Esophagus (tissue), 2 donors: Measurements from ENCODE around the gene LMNTD2. TPM values are rescaled to one million over a fixed set of nuclear protein-coding genes. Genes with fewer than 3 reads are reported as not detected.
A peak's percentile ranks its signal among the peaks of the same experiment; 100 is the strongest.
"Not testable (repeated sequence)": the region's sequence is repeated elsewhere in the genome, so short reads cannot be mapped to it uniquely, and the experiment has no call there.

Experiments
- H3K27ac ChIP-seq, 2 donors: one replicate each; pipeline ENCODE4 v1.5.1; 2013; ENCODE audit warnings: low read depth in 2 of 2, mild to moderate bottlenecking in 2 of 2, inconsistent platforms in 1 of 2, low read length in 1 of 2, moderate library complexity in 1 of 2
- H3K27me3 ChIP-seq, 2 donors: one replicate each; pipeline ENCODE4 v1.6.1; 2013; ENCODE audit warnings: low read length in 2 of 2, control low read depth in 1 of 2, mild to moderate bottlenecking in 1 of 2; ENCODE audit not compliant: insufficient read depth in 2 of 2, control insufficient read depth in 1 of 2
- H3K36me3 ChIP-seq, 2 donors: one replicate each; pipeline ENCODE4 v1.6.1; 2013; ENCODE audit warnings: low read length in 1 of 2; ENCODE audit not compliant: control insufficient read depth in 2 of 2, insufficient read depth in 2 of 2
- H3K4me1 ChIP-seq, 2 donors: one replicate each; pipeline ENCODE4 v1.6.1; 2013; ENCODE audit warnings: low read length in 1 of 2; ENCODE audit not compliant: control insufficient read depth in 2 of 2, insufficient read depth in 2 of 2
- H3K4me3 ChIP-seq, 2 donors: one replicate each; pipeline ENCODE4 v1.5.1; 2013; ENCODE audit warnings: low read length in 2 of 2, mild to moderate bottlenecking in 2 of 2, low read depth in 1 of 2, moderate library complexity in 1 of 2
- H3K9me3 ChIP-seq, 2 donors: one replicate each; pipeline ENCODE4 v1.6.1; 2013; ENCODE audit warnings: mild to moderate bottlenecking in 2 of 2, low read depth in 1 of 2, low read length in 1 of 2, moderate library complexity in 1 of 2; ENCODE audit not compliant: control insufficient read depth in 2 of 2, insufficient read depth in 1 of 2
- WGBS, 2 donors: extraction: QIAGEN DNeasy Blood & Tissue Kit; methylation state at CpG; one replicate each; pipeline ENCODE4 v1.1.7; 2013; 5-methylcytosine and 5-hydroxymethylcytosine counted together
- polyA plus RNA-seq, 2 donors: library from polyadenylated mRNA; stranded (reverse); fragments of 200-250 nt; gene quantifications; one replicate each; pipeline ENCODE4 v1.2.3, GENCODE V29; 2013
- donor health status: healthy with polysubstance abuse.
- donor health status: Bipolar disorder and iron deficiency.

LMNTD2 gene
- polyA plus RNA-seq, 2 donors, result 2.9 to 6.9 TPM

DNA sequence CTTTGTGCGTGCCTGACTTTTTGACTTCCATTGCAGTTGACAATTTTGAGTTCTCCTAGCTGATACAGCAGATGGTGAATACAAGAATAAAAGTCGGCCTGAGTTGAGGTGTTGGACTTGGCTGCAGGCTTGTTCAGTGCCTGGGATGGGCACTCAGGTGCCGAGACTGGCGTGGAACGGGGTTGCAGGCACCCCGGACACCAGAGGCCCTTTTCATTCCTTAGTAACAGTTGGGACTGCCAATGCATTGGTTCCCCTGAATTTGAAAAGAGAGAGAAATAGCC is 17.0 kb upstream of the LMNTD2 start:
- no peaks in the 10 kb centered on the region for H3K9me3 ChIP-seq
- H3K27ac ChIP-seq, result peak overlapping the region; percentile 95 to 99
- H3K27me3 ChIP-seq, result no peaks in the 10 kb centered on the region
- peaks cover 0 to 7% of the 10 kb centered on the region in 2 donors for H3K36me3 ChIP-seq
- peak overlapping the region; percentile 70 to 86 for H3K4me3 ChIP-seq
- peaks cover 12 to 33% of the 10 kb centered on the region in 2 donors for H3K4me1 ChIP-seq
- WGBS, 2 donors, result 44 to 55% methylated on average over 6 of the region's 6 CpGs

DNA sequence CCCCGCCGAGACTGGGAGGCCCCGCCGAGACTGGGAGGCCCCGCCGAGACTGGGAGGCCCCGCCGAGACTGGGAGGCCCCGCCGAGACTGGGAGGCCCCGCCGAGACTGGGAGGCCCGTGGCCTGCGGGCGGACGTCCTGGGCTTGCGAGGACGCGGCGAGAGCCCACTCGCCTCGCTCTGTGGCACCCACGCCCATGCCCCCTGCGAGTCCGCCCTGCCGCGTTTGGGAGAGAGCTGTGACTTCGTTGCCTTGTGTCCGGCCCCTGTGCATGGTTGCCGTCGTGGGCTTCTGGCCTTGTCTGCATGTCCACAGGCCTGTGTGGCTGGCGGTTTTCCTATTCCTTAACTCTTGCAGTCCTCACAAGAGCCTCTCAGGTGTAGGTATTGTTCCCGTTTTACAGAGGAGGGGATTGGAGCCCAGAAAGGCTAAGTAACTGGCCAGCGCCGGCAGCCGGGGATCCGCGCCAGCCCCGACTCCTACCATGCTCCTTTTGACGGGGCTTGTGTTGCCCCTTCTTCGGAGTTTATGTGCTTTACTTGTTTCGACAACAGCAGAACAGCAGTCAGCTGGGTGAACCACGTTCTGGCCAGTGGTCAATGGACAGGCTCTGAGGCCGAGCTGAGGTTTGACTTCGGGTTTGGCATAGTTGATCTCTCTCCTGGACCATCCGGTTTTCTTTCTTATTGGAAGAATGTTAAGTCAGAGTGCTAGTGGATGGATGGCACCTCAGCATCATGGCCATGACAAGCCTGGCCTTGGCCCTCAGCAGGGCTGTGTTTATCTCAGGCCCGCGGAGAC is 16.5 kb upstream of the LMNTD2 start:
- no peaks in the 10 kb centered on the region for H3K9me3 ChIP-seq
- peaks cover 12 to 33% of the 10 kb centered on the region in 2 donors for H3K4me1 ChIP-seq
- H3K27ac ChIP-seq, result peak overlapping the region; percentile 95 to 99
- peak overlapping the region; percentile 70 to 86 for H3K4me3 ChIP-seq
- peaks cover 0 to 7% of the 10 kb centered on the region in 2 donors for H3K36me3 ChIP-seq
- 4 to 6% methylated on average over 26 to 45 of the region's 48 CpGs for WGBS, 2 donors
- H3K27me3 ChIP-seq, result no peaks in the 10 kb centered on the region

DNA sequence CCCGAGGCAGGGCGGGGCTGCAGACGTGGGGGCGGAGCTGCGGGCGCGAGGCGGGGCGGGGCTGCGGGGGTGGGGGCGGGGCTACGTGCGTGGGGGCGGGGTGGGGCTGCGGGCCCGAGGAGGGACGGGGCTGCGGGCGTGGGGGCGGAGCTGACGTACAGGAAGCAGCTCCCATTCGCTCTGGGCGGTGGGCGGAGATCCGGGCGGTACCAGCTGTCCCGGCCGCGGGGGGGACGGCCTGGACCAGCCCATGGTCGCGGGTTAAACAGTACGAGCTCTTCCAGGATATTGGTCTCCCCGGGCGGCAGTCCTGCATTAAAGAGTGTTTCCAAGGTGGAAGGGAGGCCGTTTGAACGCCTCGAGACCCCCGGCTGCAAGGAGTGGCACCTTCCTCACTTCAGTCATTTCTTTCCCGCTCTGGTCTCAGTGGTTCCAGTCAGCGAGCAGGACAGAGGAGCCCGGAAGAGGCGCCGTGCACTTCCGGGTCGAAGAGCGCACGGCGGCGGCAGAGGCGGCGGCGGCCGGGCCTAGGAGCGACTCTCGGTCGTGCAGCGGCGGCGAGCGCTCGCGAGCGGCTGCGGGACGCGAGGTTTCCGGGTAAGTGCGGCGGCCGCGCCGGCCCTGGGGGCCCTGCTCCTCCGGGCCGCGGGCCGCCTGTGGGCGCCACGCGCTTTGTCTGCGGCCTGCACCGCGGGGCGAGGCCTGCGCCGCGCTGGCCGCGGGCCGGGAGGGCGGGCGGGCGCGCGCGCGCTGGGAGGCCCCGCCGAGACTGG is 15.6 kb upstream of the LMNTD2 start, which contains the start of gene PHRF1:
TSS of gene PHRF1 (plus strand) at position 475 of the 773 bp plus-strand sequence. CDS start 5,043 bp downstream, outside the sequence.
- Histone ChIP-seq H3K9me3 (no peaks in the 10 kb centered on the region), H3K27ac (peak within 1 kb of the TSS; percentile 95 to 99), H3K4me1 (peaks cover 12 to 33% of the 10 kb centered on the region in 2 donors), H3K27me3 (no peaks in the 10 kb centered on the region), H3K4me3 (peak within 1 kb of the TSS; percentile 70 to 86), H3K36me3 (no peaks in the 10 kb centered on the region)
- WGBS, 2 donors, result 0 to 1% methylated on average over 53 to 98 of the region's 99 CpGs

DNA sequence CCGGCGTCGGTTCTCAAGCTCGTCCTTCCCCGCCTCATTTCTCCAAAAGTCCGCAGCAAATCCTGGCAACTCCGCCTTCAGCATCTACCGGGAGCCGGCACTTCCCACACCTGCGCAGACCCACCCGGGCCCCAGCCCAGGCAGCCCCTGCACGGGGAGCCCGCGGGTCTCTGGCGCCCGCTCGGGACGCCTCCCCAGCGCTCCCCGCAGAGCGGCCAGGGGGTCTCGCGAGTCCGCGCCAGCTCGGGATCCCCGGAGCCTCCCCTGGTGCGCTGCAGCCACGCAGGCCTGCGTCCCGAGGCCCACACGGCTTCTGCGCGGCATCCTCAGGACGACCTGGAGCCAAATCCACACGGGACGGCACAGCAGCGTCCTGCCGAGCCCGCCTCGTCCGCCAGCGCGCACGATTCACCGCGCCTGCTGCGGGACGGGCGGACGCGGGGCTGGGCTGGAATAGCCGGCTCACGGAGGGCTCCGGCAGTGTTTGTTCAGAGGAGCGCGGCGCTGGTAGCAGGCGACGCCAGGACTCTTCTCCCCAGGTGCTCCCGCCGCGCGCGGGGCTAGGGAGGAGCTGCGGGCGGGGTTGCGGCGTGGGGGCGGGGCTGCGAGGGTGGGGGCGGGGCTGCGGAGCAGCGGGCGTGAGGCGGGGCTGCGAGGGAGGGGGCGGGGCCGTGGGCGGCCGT is 14.9 kb upstream of the LMNTD2 start:
- WGBS, 2 donors, result 1% methylated on average over 59 to 80 of the region's 81 CpGs
- Histone ChIP-seq H3K27me3 (no peaks in the 10 kb centered on the region), H3K9me3 (no peaks in the 10 kb centered on the region), H3K4me3 (peak overlapping the region; percentile 27 to 65), H3K4me1 (peaks cover 12 to 32% of the 10 kb centered on the region in 2 donors), H3K27ac (peak overlapping the region; percentile 84), H3K36me3 (no peaks in the 10 kb centered on the region)

DNA sequence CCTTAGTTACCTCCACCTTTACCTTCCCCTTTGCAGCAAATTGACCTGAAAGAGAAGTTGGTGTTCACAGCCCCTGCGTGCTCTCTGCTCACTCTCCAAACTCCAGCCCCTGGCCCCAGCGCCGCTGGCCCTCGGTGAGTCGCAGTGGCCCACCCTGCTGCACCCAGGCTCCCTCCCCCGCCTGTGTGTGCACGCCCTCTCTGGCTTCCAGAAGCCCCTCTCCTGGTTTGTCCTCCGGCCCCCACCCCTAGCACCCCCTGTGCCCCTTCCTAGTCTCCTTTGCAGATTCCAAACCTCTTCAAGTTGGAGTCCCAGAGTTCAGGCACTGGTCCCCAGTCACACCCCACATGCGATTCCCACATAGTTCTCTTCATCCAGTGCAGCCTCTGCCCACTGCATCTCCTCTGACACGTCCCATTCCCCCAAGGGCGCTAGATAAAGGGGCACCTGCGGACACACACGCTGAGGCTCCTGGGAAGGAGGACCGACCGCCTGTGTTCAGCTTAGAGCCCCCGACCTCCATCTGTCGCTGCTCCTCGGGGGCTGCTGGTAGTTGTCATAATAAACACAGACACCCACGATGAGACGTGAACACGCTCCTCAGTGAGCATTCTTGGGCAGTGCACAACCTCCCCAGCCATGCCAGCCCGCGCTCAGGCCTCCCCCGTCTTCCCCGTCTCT is 14.2 kb upstream of the LMNTD2 start:
- H3K36me3 ChIP-seq, result no peaks in the 10 kb centered on the region
- peak overlapping the region; percentile 84 for H3K27ac ChIP-seq
- WGBS, 2 donors, result 24 to 25% methylated on average over 25 of the region's 25 CpGs
- peaks cover 12 to 26% of the 10 kb centered on the region in 2 donors for H3K4me1 ChIP-seq
- peak overlapping the region; percentile 27 to 65 for H3K4me3 ChIP-seq
- no peaks in the 10 kb centered on the region for H3K9me3 ChIP-seq
- H3K27me3 ChIP-seq, result no peaks in the 10 kb centered on the region

DNA sequence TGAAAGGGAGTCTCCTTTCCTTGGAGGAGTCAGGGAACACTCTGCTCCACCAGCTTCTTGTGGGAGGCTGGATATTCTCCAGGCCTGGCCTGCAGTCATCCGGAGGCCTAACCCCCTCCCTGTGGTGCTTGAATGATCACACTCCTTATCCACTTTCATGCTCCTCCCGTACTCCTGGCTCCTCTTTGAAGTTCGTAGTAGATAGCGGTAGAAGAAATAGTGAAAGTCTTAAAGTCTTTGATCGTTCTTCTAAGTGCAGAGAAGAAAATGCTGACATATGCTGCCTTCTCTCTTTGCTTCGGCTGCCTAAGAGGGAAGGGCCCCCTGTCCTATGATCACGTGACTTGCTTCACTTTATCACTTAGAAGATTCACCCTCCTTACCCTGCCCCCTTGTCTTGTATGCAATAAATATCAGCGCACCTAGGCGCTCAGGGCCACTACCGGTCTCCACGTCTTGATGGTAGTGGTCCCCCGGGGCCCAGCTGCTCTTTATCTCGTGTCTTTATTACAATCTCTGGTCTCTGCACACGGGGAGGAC is 13.6 kb upstream of the LMNTD2 start:
- not testable (repeated sequence) for H3K27ac ChIP-seq, H3K4me3 ChIP-seq, H3K9me3 ChIP-seq, H3K36me3 ChIP-seq, H3K27me3 ChIP-seq
- peaks cover 12 to 25% of the 10 kb centered on the region in 2 donors for H3K4me1 ChIP-seq
- WGBS, 2 donors, result 49 to 57% methylated on average over 14 of the region's 14 CpGs

DNA sequence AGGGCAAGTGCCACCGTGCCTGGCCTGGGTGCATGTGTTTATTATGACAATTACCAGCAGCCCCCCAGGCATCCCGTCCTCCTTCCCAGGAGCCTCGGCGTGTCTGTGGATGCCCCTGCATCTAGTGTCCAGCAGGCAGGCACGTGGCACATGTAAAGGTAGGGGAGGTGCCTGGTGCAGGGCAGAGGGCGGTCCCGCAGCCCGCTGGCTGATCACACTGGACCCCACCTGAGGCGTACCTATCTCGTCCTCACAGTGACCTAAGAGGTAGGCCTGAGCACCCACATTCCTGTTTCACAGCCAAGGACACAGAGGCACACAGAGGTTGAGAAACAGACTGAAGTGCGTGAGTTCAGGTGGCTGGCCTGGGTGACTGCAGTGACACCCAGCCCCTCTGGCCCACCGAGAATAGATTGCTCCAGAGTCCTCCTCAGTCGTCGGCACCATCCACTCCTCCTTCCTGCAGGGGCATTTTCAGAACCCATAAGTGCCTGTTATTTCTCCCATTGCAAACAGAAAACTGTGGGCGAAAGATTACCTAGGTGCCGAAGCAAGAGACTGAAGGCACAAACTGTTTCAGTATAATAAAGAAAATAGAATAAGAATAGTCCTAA is 12.7 kb upstream of the LMNTD2 start:
- H3K27ac ChIP-seq, result no peak overlapping the region
- H3K4me1 ChIP-seq, result peaks cover 10 to 23% of the 10 kb centered on the region in 2 donors
- H3K4me3 ChIP-seq, result no peak overlapping the region
- H3K36me3 ChIP-seq, result no peaks in the 10 kb centered on the region
- no peaks in the 10 kb centered on the region for H3K27me3 ChIP-seq
- 92% methylated on average over 16 of the region's 16 CpGs for WGBS, 2 donors
- H3K9me3 ChIP-seq, result no peaks in the 10 kb centered on the region

DNA sequence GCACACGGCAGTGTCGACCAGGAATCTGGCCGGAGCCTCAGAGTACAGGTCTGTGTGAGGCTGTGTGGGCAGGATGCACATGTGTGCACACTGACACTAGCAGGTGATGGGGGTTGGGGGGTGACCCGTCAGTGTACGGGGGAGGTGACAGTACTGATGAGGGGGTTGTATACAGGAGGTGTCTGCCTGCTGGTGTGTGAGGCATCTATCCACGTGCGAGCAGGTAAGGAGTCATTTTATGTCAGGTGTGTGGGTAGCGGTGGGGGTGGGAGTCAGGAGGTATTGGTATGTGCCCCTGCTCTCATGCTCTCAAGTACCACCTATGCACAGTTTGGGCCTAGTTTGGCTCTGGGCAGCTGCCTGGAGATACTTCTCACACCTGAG is 11.3 kb upstream of the LMNTD2 start:
- Histone ChIP-seq H3K27me3 (no peaks in the 10 kb centered on the region), H3K27ac (no peak overlapping the region), H3K36me3 (peaks cover 0 to 5% of the 10 kb centered on the region in 2 donors), H3K4me3 (no peak overlapping the region), H3K9me3 (no peaks in the 10 kb centered on the region), H3K4me1 (peaks cover 2 to 17% of the 10 kb centered on the region in 2 donors)
- 73% methylated on average over 8 of the region's 8 CpGs for WGBS, 2 donors
